ENCODE measurements around the gene NUDT16L1. TPM values are rescaled to one million over a fixed set of nuclear protein-coding genes. Genes with fewer than 3 reads are reported as not detected.

The NUDT16L1 gene
- total RNA-seq, 1 donor from 2014 or later = 36.8 TPM

GRCh38 chr16:4703906-4704305, 10.5 kb downstream of the NUDT16L1 start:
- H3K27me3 Mint-ChIP-seq (ENCODE audit: low read depth) = no peaks in the 10 kb centered on the region
- H3K4me3 Mint-ChIP-seq = no peak overlapping the region
- no peak for DNase-seq (ENCODE audit: low read depth, low spot score)
- H3K9me3 Mint-ChIP-seq = no peaks in the 10 kb centered on the region
- H3K4me1 Mint-ChIP-seq = no peaks in the 10 kb centered on the region
- peaks cover 12% of the 10 kb centered on the region for H3K36me3 Mint-ChIP-seq (ENCODE audit: low read depth)
- H3K27ac Mint-ChIP-seq (ENCODE audit: unreplicated experiment) = no peak overlapping the region
- TF ChIP-seq, protein P1, sequence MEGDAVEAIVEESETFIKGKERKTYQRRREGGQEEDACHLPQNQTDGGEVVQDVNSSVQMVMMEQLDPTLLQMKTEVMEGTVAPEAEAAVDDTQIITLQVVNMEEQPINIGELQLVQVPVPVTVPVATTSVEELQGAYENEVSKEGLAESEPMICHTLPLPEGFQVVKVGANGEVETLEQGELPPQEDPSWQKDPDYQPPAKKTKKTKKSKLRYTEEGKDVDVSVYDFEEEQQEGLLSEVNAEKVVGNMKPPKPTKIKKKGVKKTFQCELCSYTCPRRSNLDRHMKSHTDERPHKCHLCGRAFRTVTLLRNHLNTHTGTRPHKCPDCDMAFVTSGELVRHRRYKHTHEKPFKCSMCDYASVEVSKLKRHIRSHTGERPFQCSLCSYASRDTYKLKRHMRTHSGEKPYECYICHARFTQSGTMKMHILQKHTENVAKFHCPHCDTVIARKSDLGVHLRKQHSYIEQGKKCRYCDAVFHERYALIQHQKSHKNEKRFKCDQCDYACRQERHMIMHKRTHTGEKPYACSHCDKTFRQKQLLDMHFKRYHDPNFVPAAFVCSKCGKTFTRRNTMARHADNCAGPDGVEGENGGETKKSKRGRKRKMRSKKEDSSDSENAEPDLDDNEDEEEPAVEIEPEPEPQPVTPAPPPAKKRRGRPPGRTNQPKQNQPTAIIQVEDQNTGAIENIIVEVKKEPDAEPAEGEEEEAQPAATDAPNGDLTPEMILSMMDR (conservative IDR thresholded peaks at IDR 0.05) = no peak

DNA sequence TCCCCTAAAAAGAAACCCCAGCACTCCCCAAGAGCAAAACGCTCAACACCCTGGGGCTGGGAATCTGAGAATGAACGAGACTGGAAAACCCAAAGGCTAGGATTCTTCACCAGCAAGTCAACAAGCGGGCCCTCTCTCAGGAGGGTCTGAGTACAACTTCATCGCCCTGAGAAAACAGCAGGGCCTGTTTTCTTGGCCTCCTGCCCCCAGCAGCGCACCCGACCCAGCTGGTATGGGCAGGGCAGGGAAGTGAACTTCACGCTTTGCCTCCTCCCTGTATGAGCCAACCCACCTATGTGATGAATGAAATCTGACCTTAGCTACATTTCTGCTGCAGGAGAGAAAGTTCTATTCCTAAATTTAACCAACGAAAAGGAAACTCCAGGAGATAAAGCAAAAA, 11.1 kb downstream of the NUDT16L1 start:
- TF ChIP-seq, protein P1 (conservative IDR thresholded peaks at IDR 0.05) = no peak
- no peaks in the 10 kb centered on the region for H3K9me3 Mint-ChIP-seq
- no peak overlapping the region for H3K27ac Mint-ChIP-seq (ENCODE audit: unreplicated experiment)
- DNase-seq (ENCODE audit: low read depth, low spot score) = no peak
- peaks cover 10% of the 10 kb centered on the region for H3K36me3 Mint-ChIP-seq (ENCODE audit: low read depth)
- no peaks in the 10 kb centered on the region for H3K4me1 Mint-ChIP-seq
- H3K27me3 Mint-ChIP-seq (ENCODE audit: low read depth) = no peaks in the 10 kb centered on the region
- H3K4me3 Mint-ChIP-seq = no peak overlapping the region

DNA sequence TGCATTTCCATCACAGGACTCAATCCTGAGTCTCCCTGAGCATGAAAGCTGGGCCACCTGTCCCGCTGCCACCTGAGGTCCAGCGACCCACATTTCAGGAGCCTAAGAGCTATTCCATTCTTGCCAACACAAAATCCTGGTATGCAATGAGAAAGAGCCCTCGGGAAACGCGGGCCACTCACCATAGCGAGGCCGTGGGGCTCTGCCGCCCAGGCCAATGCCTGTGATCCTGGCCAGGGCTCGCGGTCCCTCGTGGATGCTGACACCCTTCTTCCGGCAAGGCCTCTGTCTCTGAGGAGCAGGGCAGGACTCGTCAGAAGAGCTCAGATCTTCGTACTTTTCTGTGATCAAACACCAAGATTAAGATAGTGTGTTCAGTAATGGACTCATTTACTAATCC, 11.6 kb downstream of the NUDT16L1 start:
- Mint-ChIP-seq H3K27ac (ENCODE audit: unreplicated experiment) (no peak overlapping the region), H3K4me1 (no peaks in the 10 kb centered on the region), H3K36me3 (ENCODE audit: low read depth) (peaks cover 6% of the 10 kb centered on the region), H3K27me3 (ENCODE audit: low read depth) (no peaks in the 10 kb centered on the region), H3K9me3 (no peaks in the 10 kb centered on the region), H3K4me3 (no peak overlapping the region)
- TF ChIP-seq, protein P1 (conservative IDR thresholded peaks at IDR 0.05) = no peak
- DNase-seq (ENCODE audit: low read depth, low spot score) = no peak

DNA sequence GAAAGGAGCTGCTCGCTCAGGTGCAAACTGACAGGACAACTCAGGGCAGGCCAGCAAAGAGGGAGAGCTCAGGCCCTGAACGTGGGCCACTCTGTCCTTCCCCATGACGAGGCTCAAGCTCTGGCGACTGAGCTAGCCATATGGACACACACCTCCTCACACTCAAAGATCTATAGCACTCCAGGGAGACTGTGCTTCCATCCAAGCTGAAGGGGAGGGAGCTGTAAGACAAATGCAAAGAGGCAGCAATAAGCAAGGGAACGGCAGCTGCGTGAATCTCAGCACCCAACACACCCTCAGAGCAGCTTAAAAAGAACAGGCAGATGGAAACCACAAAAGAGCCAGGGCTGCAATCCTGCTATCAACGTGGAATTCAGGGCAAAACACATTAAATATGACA, 13.5 kb downstream of the NUDT16L1 start:
- no peak for DNase-seq (ENCODE audit: low read depth, low spot score)
- Mint-ChIP-seq H3K27ac (ENCODE audit: unreplicated experiment) (peak overlapping the region; percentile 92), H3K27me3 (ENCODE audit: low read depth) (no peaks in the 10 kb centered on the region), H3K9me3 (no peaks in the 10 kb centered on the region), H3K4me1 (no peaks in the 10 kb centered on the region), H3K4me3 (no peak overlapping the region), H3K36me3 (ENCODE audit: low read depth) (peaks cover 5% of the 10 kb centered on the region)
- TF ChIP-seq, protein P1 (conservative IDR thresholded peaks at IDR 0.05) = no peak

DNA sequence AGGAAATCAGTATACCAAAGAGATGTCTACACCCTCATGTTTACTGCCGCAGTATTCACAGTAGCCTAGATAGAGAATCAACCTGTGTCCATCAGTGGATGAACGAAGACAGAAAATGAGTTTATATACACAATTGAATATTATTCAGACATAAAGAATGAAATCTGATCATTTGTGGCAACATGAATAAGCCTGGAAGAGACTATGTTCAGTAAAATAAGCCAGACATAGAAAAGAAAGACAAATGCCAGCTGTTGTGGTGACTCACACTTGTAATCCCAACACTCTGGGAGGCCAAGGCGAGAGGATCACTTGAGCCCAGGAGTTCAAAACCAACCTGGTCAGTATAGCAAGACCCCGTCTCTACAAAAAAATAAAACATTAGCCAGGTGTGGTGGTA, 16.1 kb downstream of the NUDT16L1 start:
- TF ChIP-seq, protein P1 (conservative IDR thresholded peaks at IDR 0.05) = no peak
- no peaks in the 10 kb centered on the region for H3K9me3 Mint-ChIP-seq
- H3K27me3 Mint-ChIP-seq (ENCODE audit: low read depth) = no peaks in the 10 kb centered on the region
- H3K27ac Mint-ChIP-seq (ENCODE audit: unreplicated experiment) = no peak overlapping the region
- no peak for DNase-seq (ENCODE audit: low read depth, low spot score)
- H3K36me3 Mint-ChIP-seq (ENCODE audit: low read depth) = peaks cover 5% of the 10 kb centered on the region
- H3K4me1 Mint-ChIP-seq = no peaks in the 10 kb centered on the region
- no peak overlapping the region for H3K4me3 Mint-ChIP-seq
